Muscle of back (tissue), 11 donors: ENCODE data around the gene PRKCE. TPM values are rescaled to one million over a fixed set of nuclear protein-coding genes. Genes with fewer than 3 reads are reported as not detected.

Source experiments
- DNase-seq, 3 donors: peaks; one replicate each; pipeline versions ENCODE4 v3.0.0 to v3.0.0-alpha.2; 2013
- polyA plus RNA-seq, 10 donors: library from polyadenylated mRNA; unstranded; fragments of 120-200 nt; gene quantifications; one replicate each; pipeline ENCODE4 v1.2.1, GENCODE V29; 2013; ENCODE audit not compliant: insufficient read length in 10 of 10

PRKCE gene
- polyA plus RNA-seq, 10 donors: 4.6 to 7.8 (median 6.1) TPM

DNA sequence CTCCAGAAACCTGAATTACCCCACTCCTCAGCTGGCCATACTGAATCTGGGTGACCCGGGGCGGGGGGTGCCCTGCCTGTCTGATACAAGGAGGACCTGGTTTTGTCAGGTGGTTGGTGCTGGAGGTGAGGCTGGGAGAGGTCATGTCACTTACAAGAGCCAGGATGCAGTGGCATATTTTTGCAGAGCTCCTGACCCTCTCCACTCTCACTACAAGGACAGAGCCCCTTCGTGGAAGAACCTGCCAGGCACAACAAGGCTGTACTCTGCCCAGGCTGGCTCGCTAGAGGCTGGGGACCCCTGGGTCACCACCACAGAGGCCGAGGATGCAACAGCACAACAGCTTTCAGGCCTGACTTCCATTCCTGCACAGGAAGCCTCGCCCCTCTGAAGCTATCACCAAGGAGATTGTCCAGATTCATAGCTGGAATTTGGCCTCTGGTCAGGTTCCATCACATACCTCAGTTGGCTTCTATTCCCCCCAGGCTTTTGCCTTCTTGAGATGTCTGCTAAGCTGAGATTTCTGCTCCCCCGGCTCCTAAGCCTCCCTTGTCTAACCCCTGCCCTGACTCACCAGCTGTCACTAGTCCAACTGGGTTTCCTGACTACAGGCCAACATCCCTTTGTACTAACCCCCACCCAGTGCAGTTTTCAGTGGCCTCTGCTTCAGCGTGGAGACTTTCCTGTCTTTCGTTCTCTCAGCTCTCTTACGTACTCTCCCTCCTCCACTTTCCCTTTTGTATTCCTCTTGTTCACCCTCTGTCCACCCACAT, 513.2 kb downstream of the PRKCE start:
- peak; percentile 65 to 93 (median 80) for DNase-seq

DNA sequence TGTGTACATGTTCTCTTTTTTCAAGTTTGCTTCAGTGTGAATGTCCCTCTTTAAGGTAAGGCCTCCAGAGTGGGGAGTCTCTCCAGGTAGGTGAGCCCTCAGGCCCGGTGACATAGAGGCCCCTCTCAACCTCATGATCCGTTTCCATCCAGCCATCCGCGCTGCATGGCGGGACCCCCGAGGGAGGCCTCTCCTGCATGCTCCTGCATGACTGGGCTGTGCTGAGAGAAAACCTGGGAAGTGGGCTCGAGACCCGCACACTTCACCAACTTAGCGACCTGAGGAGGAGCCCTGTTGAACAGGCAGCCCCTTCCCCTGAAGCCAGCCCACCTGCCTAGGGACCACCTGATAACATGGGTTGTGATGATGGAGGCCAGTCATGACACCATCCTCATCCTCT, 514.4 kb downstream of the PRKCE start:
- DNase-seq: no peak

DNA sequence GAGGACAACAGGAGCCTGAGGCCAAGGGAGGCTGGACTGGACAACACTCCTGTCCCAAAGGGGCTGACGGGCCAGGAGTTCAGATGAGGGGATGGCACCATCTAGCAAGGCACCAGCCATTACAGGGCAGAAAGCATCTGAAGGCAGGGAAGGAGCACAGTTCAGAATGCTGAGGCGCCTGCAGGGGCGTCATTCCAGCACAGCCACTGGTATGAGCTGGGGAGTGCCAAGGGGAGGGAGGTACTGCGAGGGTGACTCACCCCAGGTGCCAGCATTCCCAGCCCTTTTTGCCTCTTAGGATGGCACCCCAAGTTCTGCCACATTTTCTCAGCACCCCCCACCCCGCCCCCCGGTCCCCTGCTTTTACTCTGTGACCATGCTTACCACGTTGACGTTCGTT, 515.9 kb downstream of the PRKCE start:
- DNase-seq: no peak

DNA sequence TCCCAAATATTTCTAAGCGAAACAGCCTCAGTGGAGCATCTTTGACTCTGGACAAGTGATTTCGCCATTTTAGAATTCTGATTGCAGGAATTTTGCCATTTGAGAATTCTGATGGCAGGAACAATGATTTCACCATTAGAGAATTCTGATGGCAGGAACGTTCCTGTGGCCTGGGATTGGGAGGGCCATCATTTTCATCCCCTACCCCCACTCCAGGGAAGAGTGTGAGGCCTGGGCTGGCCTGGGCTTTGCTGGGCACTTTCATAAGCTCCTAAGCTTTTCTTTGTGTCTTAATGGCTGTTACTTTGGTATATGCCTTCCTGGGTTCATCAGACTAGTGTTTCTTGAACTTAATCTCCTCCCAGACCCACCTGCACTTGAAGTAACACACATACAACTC, 516.4 kb downstream of the PRKCE start:
- DNase-seq: no peak

DNA sequence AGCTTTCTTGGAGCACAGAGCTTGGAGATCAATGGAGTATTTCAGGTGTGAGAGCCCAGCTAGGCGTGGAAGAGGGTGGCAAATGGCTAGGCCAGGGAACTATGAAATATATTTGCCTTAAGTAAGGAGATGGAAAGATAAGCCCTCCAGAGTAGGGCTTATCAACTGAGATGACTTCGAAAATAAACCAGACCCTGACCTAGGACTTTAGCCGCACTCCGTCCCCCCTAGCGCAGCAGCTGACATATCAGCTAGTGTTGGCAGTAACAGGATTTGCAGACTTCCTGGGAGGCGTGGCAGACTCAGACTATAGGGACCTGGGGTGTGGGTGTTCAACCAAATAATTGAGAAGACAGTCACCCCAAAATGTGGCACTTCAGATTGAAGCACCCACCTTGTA, 518.0 kb downstream of the PRKCE start:
- DNase-seq: no peak

DNA sequence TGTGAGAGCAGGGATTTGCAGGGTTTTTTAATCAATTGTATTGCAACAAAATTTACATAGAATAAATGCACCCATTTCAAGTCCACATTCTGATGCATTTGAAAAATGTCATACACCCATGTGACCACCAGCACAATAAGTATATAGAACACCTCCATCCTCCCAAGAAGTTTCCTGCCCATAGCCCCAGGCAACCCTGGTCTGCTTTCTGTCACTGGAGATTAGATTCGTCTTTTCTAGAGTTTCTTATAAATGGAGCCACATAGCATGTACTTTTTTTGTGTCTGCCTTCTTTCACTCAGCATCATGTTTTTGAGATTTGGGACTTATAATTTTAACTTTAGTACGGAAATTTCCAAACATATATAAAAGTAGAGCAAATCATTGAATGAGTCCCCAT, 518.6 kb downstream of the PRKCE start:
- DNase-seq: no peak

DNA sequence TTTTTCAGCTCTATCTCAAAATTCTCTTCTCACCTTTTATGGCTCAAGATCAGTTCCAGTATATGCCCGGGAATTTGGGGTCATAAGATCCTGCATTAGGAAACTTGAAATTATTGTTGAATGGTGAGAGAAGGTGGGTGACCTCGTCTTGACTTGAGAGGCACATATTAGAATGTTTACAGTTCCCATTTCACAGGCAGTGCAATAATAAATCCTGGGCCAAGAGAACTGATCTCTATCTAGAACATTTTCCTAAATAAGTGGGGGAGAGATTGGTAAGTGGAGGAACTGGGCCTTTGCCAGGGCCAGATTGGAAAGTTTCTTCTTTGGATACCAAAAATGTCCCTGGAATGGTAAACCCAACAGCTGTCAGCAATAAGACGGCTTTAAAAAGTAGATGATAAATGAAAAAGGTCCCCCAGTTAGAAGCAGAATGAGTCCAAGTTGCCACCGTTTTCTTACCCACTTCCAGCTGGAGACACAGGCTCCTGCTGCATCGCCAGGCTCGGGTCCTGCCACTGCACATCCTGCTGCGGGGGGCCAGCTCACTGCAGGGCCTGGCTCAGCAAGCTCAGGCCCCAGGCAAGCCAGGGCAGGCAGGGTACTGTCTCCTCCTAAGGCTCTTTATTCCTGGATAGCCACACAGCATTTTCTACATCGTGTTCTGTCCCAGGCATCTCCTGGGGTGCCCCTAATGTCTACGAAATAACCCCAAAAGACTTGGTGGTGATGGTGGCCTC, 519.3 kb downstream of the PRKCE start:
- DNase-seq: no peak

DNA sequence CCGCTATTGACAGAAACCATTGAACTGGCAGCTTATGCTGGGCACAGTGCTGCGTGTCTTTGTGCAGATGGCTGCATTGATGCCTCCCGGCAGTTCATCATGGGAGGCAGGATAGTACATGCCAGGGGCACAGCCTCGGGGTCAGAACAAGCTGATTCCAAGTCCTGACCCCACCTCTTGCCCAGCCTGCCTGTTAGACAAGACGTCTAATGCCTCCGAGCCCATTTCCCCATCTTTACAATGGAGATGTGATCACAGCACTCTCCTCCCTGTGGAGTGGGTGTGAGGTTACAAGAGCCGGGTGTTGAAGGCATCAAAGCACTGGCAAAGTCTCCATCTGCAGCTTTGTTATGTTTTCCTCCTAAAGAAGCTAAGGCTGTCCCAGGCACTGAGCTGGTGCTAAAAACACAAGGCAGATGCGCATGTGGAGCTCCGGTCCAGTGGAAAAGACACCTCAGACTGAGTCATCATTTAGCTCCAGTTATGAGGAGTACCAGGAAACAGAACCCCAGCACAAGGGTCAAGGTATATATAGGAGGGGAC, 520.0 kb downstream of the PRKCE start:
- DNase-seq: no peak

DNA sequence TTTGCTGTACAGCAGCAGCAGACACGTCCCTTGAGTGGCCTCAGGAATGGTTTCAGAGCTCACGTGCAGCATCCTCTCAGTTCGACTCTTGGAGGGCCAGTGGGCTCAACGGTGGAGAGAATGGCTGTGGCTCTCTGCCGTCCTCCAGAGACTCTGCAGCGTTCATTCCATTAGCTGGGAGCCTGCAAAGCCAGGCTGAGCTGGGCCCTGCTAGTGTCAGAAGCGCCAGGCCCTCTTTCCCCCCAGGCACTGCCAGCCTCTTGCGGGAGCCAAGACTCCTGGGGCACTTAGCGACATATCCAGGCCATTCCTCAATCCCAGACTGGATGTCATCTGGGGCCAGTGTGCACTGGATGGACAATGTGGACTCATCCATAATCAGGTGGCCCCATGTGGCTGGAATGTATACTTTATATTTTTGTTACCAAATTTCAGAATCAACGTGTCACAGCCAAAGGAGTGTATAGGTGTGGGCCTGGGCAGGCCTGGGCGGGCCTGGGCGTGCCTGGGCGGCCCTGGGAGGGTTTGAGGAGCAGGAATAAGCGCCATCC, 520.6 kb downstream of the PRKCE start:
- DNase-seq: no peak

DNA sequence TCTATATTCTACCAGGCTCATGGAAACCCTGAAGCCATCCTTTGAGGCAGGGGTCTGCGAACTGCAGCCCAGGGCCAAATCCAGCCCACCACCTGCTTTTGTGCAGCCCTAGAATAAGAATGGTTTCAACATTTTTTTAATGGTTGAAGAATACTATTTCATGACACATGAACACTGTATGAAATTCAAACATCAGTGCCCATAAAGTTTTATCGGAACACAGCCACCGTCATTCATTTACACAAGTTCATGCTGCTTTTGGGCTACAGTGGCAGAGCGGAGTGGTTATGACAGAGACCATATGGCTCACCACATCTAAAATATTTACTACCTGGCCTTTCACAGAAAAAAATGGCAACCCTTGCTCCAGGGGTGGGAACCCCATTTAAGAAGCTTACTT, 521.6 kb downstream of the PRKCE start:
- no peak for DNase-seq

DNA sequence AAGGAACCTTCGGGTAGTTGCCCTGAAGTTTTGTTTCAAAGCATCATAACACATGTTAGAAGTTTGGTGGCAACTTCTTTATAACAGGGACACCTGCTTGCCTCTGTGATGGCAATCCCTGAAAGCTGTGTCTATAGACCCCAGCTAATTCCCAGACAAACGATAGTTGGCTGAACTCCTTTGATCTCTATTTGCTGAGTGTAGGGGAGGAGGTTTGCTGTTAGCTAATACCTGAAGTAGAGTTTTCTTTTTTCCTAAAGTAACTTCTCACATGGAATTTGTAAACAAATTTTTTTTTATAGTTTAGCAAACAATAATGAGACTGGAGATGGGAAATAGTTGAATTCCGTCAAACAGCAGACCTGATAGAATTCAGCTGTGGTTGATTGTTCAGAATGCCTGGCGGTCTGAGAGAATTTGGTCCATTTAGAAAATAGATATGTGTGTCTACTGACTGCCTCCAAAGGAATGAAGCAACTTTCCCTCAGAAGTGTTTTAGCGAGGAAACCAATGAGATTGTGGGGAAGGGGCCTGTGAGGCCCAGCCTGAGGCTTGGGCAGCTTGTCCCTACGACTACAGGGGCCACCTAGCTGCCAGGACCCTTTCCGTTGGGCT, 522.3 kb downstream of the PRKCE start:
- DNase-seq: no peak

DNA sequence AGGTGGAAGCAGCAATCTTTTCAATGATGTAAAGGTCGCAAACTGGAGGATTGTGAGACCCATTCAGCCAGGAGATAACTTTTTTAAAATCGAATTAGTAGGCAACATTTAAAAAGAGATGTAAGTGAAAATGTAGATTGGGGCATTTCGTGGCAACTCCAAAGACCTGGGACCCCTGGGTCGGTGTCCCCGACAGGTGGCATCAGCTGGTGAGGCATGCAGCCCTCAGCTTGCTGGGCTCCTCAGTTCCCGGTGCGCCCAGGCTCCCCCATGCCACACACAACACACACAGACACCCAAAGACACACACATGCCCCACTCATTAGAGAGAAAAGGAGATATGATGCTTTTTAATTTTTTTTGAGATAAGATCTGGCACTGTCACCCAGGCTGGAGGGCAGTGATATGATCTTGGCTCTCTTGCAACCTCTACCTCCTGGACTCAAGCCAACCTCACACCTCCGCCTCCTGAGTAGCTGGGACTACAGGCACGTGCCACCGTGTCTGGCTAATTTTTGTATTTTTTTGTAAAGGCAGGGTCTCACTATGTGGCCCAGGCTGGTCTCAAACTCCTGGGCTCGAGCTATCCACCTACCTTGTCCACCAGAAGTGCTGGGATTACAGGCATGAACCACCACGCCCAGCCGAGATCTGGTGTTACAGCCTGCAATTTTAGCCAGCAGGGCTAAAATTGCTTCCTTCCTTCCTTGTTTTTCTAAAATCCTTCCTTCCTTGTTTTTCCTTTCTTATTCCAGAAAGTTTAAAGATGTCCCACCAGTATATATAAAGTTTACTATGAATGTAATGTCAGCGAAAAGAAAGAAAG, 523.1 kb downstream of the PRKCE start:
- no peak for DNase-seq

DNA sequence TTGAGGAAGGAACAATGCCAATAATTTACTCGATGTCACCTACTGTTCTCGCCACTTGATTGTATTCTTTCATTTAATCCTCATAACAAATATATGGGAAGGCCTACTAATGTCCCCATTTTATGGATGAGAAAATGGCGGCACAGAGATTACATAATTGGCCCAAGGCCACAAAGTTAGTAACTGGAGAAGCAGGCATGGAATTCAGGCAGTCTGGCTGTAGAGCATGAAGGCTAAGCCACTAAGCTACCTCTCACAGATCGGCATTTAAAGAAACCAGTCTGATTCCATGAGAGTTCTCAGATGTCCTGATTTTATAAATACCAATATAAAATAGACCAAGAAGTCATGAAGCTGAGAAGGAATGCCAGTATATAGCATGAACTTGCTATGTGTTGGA, 523.9 kb downstream of the PRKCE start:
- DNase-seq: no peak

DNA sequence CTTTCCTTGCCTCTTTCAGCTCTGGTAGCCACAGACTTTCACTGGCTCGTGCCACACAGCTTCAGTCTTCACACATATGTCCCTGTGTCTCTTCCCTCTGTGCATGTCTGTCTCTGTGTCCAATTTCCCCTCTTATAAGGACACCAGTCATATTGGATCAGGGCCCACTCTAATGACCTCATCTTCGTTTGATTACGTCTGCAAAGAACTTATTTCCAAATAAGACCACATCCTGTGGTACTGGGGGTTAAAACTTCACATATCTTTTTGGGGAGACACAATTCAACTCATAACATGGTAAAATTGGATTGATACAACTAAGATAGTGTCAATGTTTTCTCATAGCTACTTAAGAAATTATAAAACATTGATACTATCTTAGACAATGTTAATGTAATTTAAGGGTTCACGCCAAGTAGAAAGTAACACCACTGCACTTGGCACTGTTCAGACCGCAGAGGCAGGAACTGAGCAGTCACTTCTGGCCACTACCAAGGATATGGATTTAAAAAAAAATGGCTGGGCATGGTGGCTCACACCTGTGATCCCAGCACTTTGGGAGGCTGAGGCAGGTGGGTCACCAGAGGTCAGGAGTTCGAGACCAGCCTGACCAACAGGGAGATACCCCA, 526.1 kb downstream of the PRKCE start:
- DNase-seq: no peak

DNA sequence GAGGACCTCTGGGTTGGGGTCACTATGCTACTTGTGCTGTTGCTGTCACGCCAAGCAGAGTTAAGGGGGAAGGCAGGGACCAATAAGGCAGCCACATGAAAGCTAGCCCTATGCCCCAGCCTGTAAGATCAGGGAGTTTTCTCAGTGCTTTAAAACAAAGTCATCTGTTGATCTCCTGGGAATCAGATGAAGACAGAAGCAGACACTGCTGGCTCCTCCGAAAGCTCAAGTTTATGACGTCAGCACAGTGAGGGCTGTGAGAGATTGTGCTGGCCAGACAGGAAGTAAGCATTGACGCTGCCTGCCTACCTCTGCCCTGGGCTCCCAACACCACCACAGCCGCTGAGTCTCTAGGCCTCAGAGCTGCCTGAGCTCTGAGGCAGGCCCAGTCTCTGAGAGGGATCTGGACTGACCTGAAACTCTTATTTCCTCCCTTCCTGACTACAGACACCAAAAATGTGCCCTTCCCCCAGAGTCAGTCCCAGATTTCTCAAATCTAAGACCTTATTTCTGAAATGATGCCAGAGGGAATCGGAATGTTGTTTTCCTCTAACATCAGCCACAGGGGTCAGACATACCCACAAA, 527.7 kb downstream of the PRKCE start:
- peak; percentile 52 to 89 (median 77) for DNase-seq

DNA sequence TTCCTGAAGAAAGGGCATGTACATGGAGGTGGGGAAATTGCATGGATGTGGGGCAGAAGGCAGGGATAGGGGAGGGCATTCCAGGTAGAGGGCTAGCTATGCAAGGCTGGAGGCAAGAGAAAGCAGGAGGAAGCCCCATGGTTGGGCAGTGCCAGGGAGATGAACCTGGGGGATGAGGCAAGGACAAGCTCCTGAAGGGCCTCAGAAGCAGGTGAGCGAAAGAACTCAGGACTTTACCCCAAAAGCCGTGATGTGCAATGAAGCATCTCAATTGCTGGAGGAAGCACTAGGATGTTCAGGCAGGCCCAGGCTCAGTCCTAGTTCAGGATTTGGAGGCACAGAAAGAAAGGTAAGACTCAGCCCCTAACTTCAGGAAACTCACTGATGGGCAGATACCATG, 528.7 kb downstream of the PRKCE start:
- DNase-seq: no peak

DNA sequence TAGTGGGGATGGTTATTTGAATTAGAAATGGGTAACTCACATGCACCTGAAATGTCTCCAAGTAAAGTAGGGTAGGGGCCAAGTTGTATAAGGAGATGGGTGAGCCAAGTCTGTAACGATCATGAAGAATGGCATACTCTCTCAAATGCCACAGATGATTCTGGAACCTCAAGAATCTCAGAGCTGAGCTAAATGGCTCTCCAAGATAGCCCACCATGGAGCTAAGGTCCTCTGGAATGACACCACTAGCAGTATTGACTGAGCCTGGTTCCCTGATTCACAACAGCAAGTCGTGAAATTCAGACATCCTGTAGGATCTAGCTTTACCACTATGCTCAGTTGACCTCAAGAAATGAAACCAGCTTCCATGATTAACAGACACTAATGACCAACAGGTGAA, 529.8 kb downstream of the PRKCE start:
- no peak for DNase-seq

DNA sequence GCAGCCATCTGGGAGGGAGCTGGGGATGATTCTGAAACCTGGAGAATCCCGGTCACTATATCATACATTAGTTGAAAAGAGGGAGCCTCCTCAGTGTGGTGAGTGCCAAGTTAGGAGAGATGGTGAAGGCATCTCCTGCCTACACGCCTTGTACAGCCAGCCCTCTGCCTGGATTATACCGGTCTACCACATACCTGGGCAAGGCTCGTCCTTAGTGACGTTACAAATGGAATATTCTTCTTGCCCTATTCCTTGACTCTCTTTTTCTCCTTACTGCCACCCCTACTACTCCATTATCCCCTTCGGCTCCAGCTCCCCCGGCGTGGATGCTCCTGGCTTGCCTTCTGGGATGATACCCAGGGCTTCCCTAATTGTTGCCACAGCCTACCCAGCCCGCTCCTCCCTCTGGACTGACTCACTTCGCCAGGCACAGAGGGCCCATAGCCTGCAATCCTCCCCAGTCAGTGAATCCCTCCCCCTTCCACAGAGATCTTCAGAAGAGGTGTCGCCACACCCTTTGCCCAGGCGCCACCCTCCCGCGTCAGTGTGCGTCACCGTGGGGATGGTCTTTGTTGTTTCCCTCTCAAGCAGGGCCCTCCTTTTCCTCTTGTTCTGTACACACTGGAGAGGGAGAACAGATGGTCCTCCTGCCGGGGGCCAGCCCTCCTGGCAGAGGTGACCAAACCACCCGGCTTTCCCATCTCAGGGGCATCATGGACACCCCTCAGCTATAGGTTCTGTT, 530.5 kb downstream of the PRKCE start:
- DNase-seq: no peak

DNA sequence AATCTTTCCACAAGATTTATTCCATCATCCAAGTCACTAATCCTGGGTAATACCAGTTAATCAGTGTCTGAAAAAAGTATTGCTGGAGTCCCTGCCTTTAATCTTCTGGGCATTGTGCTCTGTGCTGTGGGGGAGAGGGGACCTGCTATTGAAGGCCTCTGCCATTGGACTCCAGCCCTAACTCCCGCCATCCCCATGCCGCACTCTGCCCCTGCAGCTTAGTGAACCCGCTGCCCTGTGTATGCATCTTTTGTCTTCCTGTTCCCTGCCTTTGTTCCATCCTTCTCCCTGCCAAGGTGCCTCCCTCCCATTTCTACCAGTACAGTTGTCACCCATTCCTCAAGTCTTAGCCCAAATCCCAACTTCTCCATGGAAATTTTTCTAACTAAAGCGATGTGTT, 532.0 kb downstream of the PRKCE start:
- no peak for DNase-seq
